GM18502 (cell line): ENCODE results near the gene CD74.
A peak's percentile ranks its signal among the peaks of the same experiment; 100 is the strongest.
"Not testable (repeated sequence)": the region's sequence is repeated elsewhere in the genome, so short reads cannot be mapped to it uniquely, and the experiment has no call there.

ENCODE experiments used
- ATAC-seq: cut with Tn5 transposase; IDR thresholded peaks from one replicate; pipeline ENCODE4 v1.9.1; 2021; ENCODE audit warnings: mild to moderate bottlenecking; ENCODE audit not compliant: unreplicated experiment, poor library complexity

The CD74 gene

GRCh38 chr5:150442699-150443080, 30.0 kb upstream of the CD74 start:
- ATAC-seq = no peak

GRCh38 chr5:150441813-150442698, 29.3 kb upstream of the CD74 start:
- ATAC-seq = no peak

- no peak for ATAC-seq
These were observed 28.5 kb upstream of the CD74 start for GRCh38 chr5:150440948-150441812.

- ATAC-seq = no peak
These were observed 26.3 kb upstream of the CD74 start for GRCh38 chr5:150438873-150439546.

- peak; percentile 95 for ATAC-seq
These were observed 23.5 kb upstream of the CD74 start for GRCh38 chr5:150436141-150436680.

- ATAC-seq = no peak
These were observed 21.8 kb upstream of the CD74 start for GRCh38 chr5:150434464-150434863.

GRCh38 chr5:150431574-150431973, 18.9 kb upstream of the CD74 start:
- ATAC-seq = no peak

GRCh38 chr5:150431048-150431447, 18.3 kb upstream of the CD74 start:
- ATAC-seq = no peak

GRCh38 chr5:150429410-150429873, 16.7 kb upstream of the CD74 start:
- no peak for ATAC-seq

- ATAC-seq = no peak
These were observed 16.3 kb upstream of the CD74 start for GRCh38 chr5:150428978-150429377.

GRCh38 chr5:150428106-150428876, 15.6 kb upstream of the CD74 start:
- ATAC-seq = no peak

- ATAC-seq = not testable (repeated sequence)
These were observed 13.5 kb upstream of the CD74 start for GRCh38 chr5:150426165-150426564.

GRCh38 chr5:150422758-150423157, 10.0 kb upstream of the CD74 start:
- ATAC-seq = no peak

- no peak for ATAC-seq
These were observed 9.4 kb upstream of the CD74 start for GRCh38 chr5:150422075-150422474.

GRCh38 chr5:150419630-150420270, 7.0 kb upstream of the CD74 start:
- no peak for ATAC-seq

- not testable (repeated sequence) for ATAC-seq
These were observed 1.4 kb upstream of the CD74 start for GRCh38 chr5:150413902-150414790.

GRCh38 chr5:150413176-150413901, 629 bp upstream of the CD74 start:
- ATAC-seq = no peak
